Erythroblast (primary cell): ENCODE results near the gene MTAP.

Experiments
- GATA1 ChIP-seq: IDR thresholded peaks from 2 replicates; pipeline ENCODE4 v1.6.1; 2011; ENCODE audit warnings: low read depth, mild to moderate bottlenecking, control low read depth, low read length, moderate library complexity
- POLR2A ChIP-seq: IDR thresholded peaks from 2 replicates; pipeline ENCODE4 v1.6.1; 2011; ENCODE audit warnings: mild to moderate bottlenecking, low read length

DNA sequence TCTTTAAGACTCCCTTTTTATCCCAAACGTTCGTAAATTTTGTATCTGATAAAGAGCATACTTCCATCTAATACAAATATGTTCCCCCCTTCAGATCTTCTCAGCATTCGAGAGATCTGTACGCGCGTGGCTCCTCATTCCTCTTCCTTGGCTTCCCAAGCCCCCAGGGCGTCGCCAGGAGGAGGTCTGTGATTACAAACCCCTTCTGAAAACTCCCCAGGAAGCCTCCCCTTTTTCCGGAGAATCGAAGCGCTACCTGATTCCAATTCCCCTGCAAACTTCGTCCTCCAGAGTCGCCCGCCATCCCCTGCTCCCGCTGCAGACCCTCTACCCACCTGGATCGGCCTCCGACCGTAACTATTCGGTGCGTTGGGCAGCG is 171.9 kb downstream of the MTAP start:
- TF ChIP-seq POLR2A (no peak), GATA1 (no peak)
